Measurements from ENCODE around the gene CHRM5.

The CHRM5 gene

DNA sequence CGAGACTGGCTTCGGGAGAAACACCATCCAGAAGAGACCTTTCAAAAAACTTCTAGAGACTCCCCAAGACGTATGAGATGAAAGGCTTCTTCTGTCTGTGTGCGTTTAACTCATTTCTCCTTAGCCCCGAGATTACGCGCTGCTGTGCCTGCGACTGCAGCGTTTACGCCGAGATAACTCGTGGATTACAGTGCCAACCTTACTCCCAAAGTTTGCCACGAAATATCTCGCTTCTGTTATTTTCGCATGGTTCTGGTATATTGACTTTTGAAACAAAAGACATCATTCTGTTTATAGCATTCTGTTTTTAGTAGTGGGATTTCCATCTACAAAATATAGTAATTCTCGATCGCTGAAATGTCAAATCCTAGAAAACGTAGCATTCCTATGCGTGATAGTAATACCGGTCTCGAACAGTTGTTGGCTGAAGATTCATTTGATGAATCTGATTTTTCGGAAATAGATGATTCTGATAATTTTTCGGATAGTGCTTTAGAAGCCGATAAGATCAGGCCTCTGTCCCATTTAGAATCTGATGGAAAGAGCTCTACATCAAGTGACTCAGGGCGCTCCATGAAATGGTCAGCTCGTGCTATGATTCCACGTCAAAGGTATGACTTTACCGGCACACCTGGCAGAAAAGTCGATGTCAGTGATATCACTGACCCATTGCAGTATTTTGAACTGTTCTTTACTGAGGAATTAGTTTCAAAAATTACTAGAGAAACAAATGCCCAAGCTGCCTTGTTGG lies 134.1 kb downstream of the CHRM5 start:
- no peak for DNase-seq

- no peak for DNase-seq
Measured at GRCh38 chr15:34106423-34106822, 138.1 kb downstream of the CHRM5 start.

GRCh38 chr15:34107315-34107714 lies 139.0 kb downstream of the CHRM5 start:
- DNase-seq: no peak

DNA sequence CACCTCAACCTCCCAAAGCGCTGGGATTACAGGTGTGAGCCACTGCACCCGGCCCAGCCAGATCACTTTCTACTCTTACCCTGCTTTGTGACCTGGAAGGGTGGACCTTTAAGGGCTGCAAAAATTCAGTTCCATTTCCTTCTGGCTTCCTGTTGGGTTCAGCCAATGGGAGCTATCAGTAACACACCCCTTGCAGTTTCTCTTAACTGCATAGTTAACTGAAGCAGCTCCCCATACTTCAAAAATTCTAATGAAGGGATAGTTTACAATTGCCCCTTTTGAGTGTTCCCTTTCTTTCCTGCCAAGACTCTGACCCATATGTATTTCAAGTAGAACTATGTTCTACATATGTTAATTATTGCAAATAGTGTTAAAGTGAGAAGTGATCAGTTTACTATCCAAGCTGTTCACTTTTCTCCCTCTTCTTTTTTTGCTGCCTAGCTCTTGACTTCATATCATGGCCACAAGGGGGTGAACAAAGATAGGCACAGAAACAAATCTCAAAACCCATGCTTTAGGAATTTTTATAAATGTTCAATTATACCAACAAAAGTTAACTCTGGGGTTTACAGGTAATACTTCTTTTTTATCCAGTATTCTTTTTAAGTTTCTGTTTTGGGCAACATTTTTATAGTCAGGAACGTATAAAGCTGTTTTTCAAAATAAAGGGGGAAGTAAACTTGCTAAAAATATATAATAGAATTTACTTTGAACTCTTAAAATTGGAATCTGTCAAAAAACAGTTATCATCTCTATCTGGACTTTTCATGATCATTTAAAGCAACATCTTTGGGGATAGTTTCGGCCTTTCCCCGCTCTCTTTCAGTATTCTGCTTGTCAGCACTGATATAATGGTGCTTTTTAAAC lies 141.7 kb downstream of the CHRM5 start:
- peak; percentile 52 for DNase-seq

DNA sequence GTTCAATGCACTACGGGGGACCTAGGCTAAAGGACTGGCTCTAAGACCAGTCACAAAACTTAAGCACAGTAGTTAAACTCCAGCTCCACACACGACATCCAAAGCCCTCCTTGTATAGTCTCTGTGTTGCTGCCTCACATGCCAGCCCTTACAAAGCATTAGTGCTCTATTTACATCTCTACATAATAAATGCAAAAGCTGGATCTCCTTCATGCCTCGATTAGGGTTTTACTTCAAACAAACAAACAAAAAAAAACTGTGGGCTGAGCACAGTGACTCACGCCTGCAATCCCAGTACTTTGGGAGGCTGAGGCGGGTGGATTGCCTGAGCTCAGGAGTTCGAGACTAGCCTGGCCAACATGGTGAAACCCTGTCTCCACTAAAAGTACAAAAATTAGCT lies 143.2 kb downstream of the CHRM5 start:
- DNase-seq: no peak

GRCh38 chr15:34114215-34114614 lies 145.9 kb downstream of the CHRM5 start:
- DNase-seq: no peak

GRCh38 chr15:34114739-34115138 lies 146.4 kb downstream of the CHRM5 start:
- no peak for DNase-seq

GRCh38 chr15:34116620-34117019 lies 148.3 kb downstream of the CHRM5 start:
- DNase-seq: no peak
